ENCODE measurements around the gene C14orf180.

DNA sequence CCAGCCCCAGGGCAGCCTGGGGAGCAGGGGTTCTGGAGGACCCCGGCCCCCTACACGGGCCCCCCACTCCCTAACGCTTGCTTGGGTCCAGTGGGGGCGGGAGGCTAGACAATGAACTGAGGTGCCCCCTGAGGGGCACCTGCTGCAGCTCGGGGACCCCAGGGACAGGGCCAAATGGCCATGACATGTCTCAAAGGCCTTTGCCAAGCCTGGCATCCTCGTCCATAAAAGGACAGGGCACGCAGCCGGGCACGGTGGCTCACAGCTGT lies 11.7 kb upstream of the C14orf180 start:
- TF ChIP-seq POLR2AphosphoS5 (IDR thresholded peaks at IDR 0.05), result no peak
- TF ChIP-seq, protein P1, sequence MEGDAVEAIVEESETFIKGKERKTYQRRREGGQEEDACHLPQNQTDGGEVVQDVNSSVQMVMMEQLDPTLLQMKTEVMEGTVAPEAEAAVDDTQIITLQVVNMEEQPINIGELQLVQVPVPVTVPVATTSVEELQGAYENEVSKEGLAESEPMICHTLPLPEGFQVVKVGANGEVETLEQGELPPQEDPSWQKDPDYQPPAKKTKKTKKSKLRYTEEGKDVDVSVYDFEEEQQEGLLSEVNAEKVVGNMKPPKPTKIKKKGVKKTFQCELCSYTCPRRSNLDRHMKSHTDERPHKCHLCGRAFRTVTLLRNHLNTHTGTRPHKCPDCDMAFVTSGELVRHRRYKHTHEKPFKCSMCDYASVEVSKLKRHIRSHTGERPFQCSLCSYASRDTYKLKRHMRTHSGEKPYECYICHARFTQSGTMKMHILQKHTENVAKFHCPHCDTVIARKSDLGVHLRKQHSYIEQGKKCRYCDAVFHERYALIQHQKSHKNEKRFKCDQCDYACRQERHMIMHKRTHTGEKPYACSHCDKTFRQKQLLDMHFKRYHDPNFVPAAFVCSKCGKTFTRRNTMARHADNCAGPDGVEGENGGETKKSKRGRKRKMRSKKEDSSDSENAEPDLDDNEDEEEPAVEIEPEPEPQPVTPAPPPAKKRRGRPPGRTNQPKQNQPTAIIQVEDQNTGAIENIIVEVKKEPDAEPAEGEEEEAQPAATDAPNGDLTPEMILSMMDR (IDR thresholded peaks at IDR 0.05), result no peak

Measured in prostate gland (tissue), 2 donors.